Right atrium auricular region (tissue), 2 donors: ENCODE results near the gene ANTXR1. TPM values are rescaled to one million over a fixed set of nuclear protein-coding genes. Genes with fewer than 3 reads are reported as not detected.

ENCODE experiments used
- DNase-seq: peaks from one replicate; pipeline ENCODE4 v3.0.0-alpha.2; 2019; ENCODE audit warnings: low spot score
- H3K27ac ChIP-seq, 2 donors: fragments of 200-600 bp; sonication (generic); 1 replicate in 1 of 2; 2 replicates in 1 of 2; pipeline ENCODE4 v1.5.1; 2016 to 2019
- H3K27me3 ChIP-seq, 2 donors: fragments of 200-600 bp; sonication (generic); one replicate each; pipeline versions ENCODE4 v1.5.1 to v1.6.0; 2017 to 2019
- H3K36me3 ChIP-seq: fragments of 200-600 bp; sonication (generic); one replicate; pipeline ENCODE4 v1.5.1; 2016
- H3K4me1 ChIP-seq, 2 donors: fragments of 200-600 bp; sonication (generic); one replicate each; pipeline versions ENCODE4 v1.5.1 to v1.6.0; 2017 to 2019
- H3K4me3 ChIP-seq, 2 donors: fragments of 200-600 bp; sonication (generic); 1 replicate in 1 of 2; 2 replicates in 1 of 2; pipeline ENCODE4 v1.5.1; 2017 to 2019; ENCODE audit warnings: mild to moderate bottlenecking in 1 of 2, moderate library complexity in 1 of 2
- H3K9me3 ChIP-seq, 2 donors: fragments of 200-600 bp; sonication (generic); one replicate each; pipeline ENCODE4 v1.5.1; 2019
- total RNA-seq, 2 donors: library from RNA; depleted of rRNA; stranded (reverse); fragments of >200 nt; gene quantifications; one replicate each; pipeline ENCODE4 v1.1.0, GENCODE V29; 2016
- TF ChIP-seq, protein P1 (sequence below), 2 donors: fragments of 200-600 bp; sonication (generic); IDR thresholded peaks; one replicate each; pipeline ENCODE4 v1.5.1; 2019; ENCODE audit warnings: antibody characterized with exemption in 2 of 2

Gene ANTXR1
- total RNA-seq, 2 donors from 2014 or later = 27.3 to 52.2 TPM

DNA sequence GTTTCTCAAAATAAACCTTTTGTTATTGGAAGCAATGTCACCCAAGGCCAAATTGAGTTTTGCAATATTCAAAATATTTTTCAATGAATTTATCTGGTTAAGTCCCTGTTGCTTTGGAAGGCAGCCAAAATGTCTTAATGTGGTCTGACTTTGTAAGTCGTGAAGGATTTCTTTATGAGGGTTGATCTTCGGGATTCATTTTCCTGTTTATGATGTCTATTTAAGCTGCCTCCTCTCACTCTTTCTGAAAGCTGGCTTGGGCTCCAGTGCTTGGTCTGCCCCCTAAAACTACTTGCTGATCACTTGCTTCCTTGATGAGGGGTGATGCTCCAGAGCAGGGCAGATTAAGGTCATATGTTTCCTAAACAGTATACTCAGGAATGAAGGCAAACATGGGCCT lies 141.1 kb downstream of the ANTXR1 start:
- Histone ChIP-seq H3K27me3 (no peaks in the 10 kb centered on the region), H3K4me1 (peaks cover 0 to 39% of the 10 kb centered on the region in 2 donors), H3K4me3 (no peak overlapping the region), H3K27ac (peak overlapping the region in 1 of 2 donors; percentile 46), H3K9me3 (no peaks in the 10 kb centered on the region), H3K36me3 (no peaks in the 10 kb centered on the region)
- no peak for DNase-seq
- TF ChIP-seq, protein P1, sequence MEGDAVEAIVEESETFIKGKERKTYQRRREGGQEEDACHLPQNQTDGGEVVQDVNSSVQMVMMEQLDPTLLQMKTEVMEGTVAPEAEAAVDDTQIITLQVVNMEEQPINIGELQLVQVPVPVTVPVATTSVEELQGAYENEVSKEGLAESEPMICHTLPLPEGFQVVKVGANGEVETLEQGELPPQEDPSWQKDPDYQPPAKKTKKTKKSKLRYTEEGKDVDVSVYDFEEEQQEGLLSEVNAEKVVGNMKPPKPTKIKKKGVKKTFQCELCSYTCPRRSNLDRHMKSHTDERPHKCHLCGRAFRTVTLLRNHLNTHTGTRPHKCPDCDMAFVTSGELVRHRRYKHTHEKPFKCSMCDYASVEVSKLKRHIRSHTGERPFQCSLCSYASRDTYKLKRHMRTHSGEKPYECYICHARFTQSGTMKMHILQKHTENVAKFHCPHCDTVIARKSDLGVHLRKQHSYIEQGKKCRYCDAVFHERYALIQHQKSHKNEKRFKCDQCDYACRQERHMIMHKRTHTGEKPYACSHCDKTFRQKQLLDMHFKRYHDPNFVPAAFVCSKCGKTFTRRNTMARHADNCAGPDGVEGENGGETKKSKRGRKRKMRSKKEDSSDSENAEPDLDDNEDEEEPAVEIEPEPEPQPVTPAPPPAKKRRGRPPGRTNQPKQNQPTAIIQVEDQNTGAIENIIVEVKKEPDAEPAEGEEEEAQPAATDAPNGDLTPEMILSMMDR (IDR thresholded peaks at IDR 0.05) = no peak

GRCh38 chr2:69156624-69157023 lies 143.6 kb downstream of the ANTXR1 start:
- no peak overlapping the region for H3K27ac ChIP-seq
- no peak for DNase-seq
- H3K27me3 ChIP-seq = no peaks in the 10 kb centered on the region
- H3K36me3 ChIP-seq = no peaks in the 10 kb centered on the region
- peaks cover 0 to 26% of the 10 kb centered on the region in 2 donors for H3K4me1 ChIP-seq
- H3K9me3 ChIP-seq = no peaks in the 10 kb centered on the region
- TF ChIP-seq, protein P1 (IDR thresholded peaks at IDR 0.05) = no peak
- no peak overlapping the region for H3K4me3 ChIP-seq

- Histone ChIP-seq H3K27me3 (no peaks in the 10 kb centered on the region), H3K4me3 (no peak overlapping the region), H3K4me1 (peaks cover 0 to 26% of the 10 kb centered on the region in 2 donors), H3K36me3 (no peaks in the 10 kb centered on the region), H3K27ac (no peak overlapping the region), H3K9me3 (no peaks in the 10 kb centered on the region)
- no peak for DNase-seq
- TF ChIP-seq, protein P1 (IDR thresholded peaks at IDR 0.05) = no peak
These were observed 144.5 kb downstream of the ANTXR1 start for GRCh38 chr2:69157441-69157840.

GRCh38 chr2:69159986-69160385 lies 147.0 kb downstream of the ANTXR1 start:
- DNase-seq = no peak
- peaks cover 0 to 34% of the 10 kb centered on the region in 2 donors for H3K4me1 ChIP-seq
- no peak overlapping the region for H3K27ac ChIP-seq

DNA sequence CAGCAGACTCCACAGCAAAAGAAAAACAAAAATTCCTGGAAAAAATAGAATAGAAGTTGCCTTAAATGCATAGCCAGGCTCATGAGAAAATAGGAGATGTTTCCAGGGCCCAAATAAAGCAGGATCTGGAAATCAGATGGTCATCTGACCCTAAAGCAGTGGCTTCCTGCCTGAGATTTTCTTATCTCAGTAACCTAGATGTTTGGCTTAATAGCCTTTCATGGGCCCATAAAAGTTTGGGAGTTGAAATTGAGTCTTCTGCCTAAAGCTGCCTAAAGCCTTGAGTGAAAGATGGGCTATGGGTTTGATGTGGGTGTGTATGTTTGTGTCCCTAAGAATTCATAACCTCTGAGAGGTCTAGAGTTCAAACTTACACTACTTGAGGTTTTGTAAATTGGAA lies 149.1 kb downstream of the ANTXR1 start:
- H3K4me1 ChIP-seq = peaks cover 0 to 40% of the 10 kb centered on the region in 2 donors
- TF ChIP-seq, protein P1 (IDR thresholded peaks at IDR 0.05) = no peak
- no peaks in the 10 kb centered on the region for H3K36me3 ChIP-seq
- no peak for DNase-seq
- H3K9me3 ChIP-seq = no peaks in the 10 kb centered on the region
- peak overlapping the region in 1 of 2 donors; percentile 30 for H3K27ac ChIP-seq
- no peaks in the 10 kb centered on the region for H3K27me3 ChIP-seq
- no peak overlapping the region for H3K4me3 ChIP-seq

More at GRCh38 chr2:69159986-69160385, 147.0 kb downstream of the ANTXR1 start:
- Histone ChIP-seq H3K4me3 (no peak overlapping the region), H3K36me3 (no peaks in the 10 kb centered on the region), H3K9me3 (no peaks in the 10 kb centered on the region), H3K27me3 (no peaks in the 10 kb centered on the region)
- TF ChIP-seq, protein P1 (IDR thresholded peaks at IDR 0.05) = no peak

- TF ChIP-seq, protein P1 (IDR thresholded peaks at IDR 0.05) = no peak
- Histone ChIP-seq H3K27ac (peak overlapping the region; percentile 19 to 41), H3K36me3 (no peaks in the 10 kb centered on the region), H3K27me3 (no peaks in the 10 kb centered on the region), H3K4me3 (no peak overlapping the region), H3K4me1 (peaks cover 0 to 48% of the 10 kb centered on the region in 2 donors), H3K9me3 (no peaks in the 10 kb centered on the region)
- DNase-seq = no peak
These were observed 150.1 kb downstream of the ANTXR1 start for GRCh38 chr2:69163109-69163508.
